Measurements from ENCODE around the gene UBA1. TPM values are rescaled to one million over a fixed set of nuclear protein-coding genes. Genes with fewer than 3 reads are reported as not detected.

Gene UBA1
- total RNA-seq, 4 donors from 2014 or later, result 125 to 218 (median 147) TPM

GRCh38 chrX:47202877-47203276 lies 9.2 kb downstream of the UBA1 start:
- no peak overlapping the region for H3K4me3 ChIP-seq
- DNase-seq (ENCODE audit: extremely low spot score), result no peak
- peaks cover 32 to 100% (median 94%) of the 10 kb centered on the region in 4 donors for H3K36me3 ChIP-seq
- TF ChIP-seq EP300 (IDR thresholded peaks at IDR 0.05) (no peak), POLR2AphosphoS5 (IDR thresholded peaks at IDR 0.05) (no peak), POLR2A (IDR thresholded peaks at IDR 0.05; ENCODE audit: low read depth) (no peak), CTCF (IDR thresholded peaks at IDR 0.05) (no peak)
- H3K27me3 ChIP-seq, result no peaks in the 10 kb centered on the region
- peak overlapping the region in 1 of 4 donors; percentile 7 for H3K27ac ChIP-seq (replicated peaks in 1 of 4)
- intact Hi-C loops (cut with DNase I), result no loop called here
- no peaks in the 10 kb centered on the region for H3K9me3 ChIP-seq
- H3K4me1 ChIP-seq, result peaks cover 8 to 27% (median 24%) of the 10 kb centered on the region in 4 donors
- 77% methylated on average over 3 of the region's 4 CpGs for WGBS

GRCh38 chrX:47204970-47205369 lies 11.3 kb downstream of the UBA1 start:
- H3K9me3 ChIP-seq, result no peaks in the 10 kb centered on the region
- peaks cover 45 to 100% (median 98%) of the 10 kb centered on the region in 4 donors for H3K36me3 ChIP-seq
- intact Hi-C loops (cut with DNase I), result no loop called here
- no peak overlapping the region for H3K4me3 ChIP-seq
- peak overlapping the region in 1 of 4 donors; percentile 22 for H3K27ac ChIP-seq (replicated peaks in 1 of 4)
- TF ChIP-seq POLR2A (IDR thresholded peaks at IDR 0.05; ENCODE audit: low read depth) (no peak), CTCF (IDR thresholded peaks at IDR 0.05) (no peak), POLR2AphosphoS5 (IDR thresholded peaks at IDR 0.05) (no peak), EP300 (IDR thresholded peaks at IDR 0.05) (no peak)
- H3K4me1 ChIP-seq, result peaks cover 7 to 9% (median 8%) of the 10 kb centered on the region in 4 donors
- 88% methylated on average over 5 of the region's 5 CpGs for WGBS
- H3K27me3 ChIP-seq, result no peaks in the 10 kb centered on the region
- DNase-seq (ENCODE audit: extremely low spot score), result no peak

- Histone ChIP-seq H3K4me3 (no peak overlapping the region), H3K36me3 (peaks cover 43 to 100% (median 98%) of the 10 kb centered on the region in 4 donors), H3K27me3 (no peaks in the 10 kb centered on the region), H3K4me1 (peaks cover 0 to 7% (median 0%) of the 10 kb centered on the region in 4 donors), H3K9me3 (no peaks in the 10 kb centered on the region), H3K27ac (replicated peaks in 1 of 4) (no peak overlapping the region)
- no peak for DNase-seq (ENCODE audit: extremely low spot score)
- 79% methylated on average over 3 of the region's 3 CpGs for WGBS
- intact Hi-C loops (cut with DNase I), result no loop called here
- TF ChIP-seq CTCF (IDR thresholded peaks at IDR 0.05) (no peak), POLR2A (IDR thresholded peaks at IDR 0.05; ENCODE audit: low read depth) (no peak), EP300 (IDR thresholded peaks at IDR 0.05) (no peak), POLR2AphosphoS5 (IDR thresholded peaks at IDR 0.05) (no peak)
Observed at GRCh38 chrX:47206316-47206715, 12.7 kb downstream of the UBA1 start.

GRCh38 chrX:47208108-47208507 lies 14.5 kb downstream of the UBA1 start:
- Histone ChIP-seq H3K4me3 (no peak overlapping the region), H3K27me3 (no peaks in the 10 kb centered on the region), H3K4me1 (peaks cover 0 to 7% (median 0%) of the 10 kb centered on the region in 4 donors), H3K9me3 (no peaks in the 10 kb centered on the region), H3K27ac (replicated peaks in 1 of 4) (no peak overlapping the region), H3K36me3 (peaks cover 47 to 100% (median 98%) of the 10 kb centered on the region in 4 donors)
- intact Hi-C loops (cut with DNase I), result no loop called here
- WGBS, result 81% methylated on average over 11 of the region's 12 CpGs
- TF ChIP-seq CTCF (IDR thresholded peaks at IDR 0.05) (no peak), POLR2A (IDR thresholded peaks at IDR 0.05; ENCODE audit: low read depth) (no peak)
- DNase-seq (ENCODE audit: extremely low spot score), result no peak

All from esophagus muscularis mucosa (tissue), 4 donors.